NCI-H146 treated with DMSO at 0.1 percent for 48 hours (cell line): ENCODE data around the gene TENM4.

Experiments
- DNase-seq: peaks from one replicate; lab custom pipeline; 2025; ENCODE audit not compliant: unreplicated experiment; lab: John Stamatoyannopoulos, UW

The TENM4 gene

GRCh38 chr11:79066456-79067351, 374.1 kb downstream of the TENM4 start:
- no peak for DNase-seq

- peak; percentile 13 for DNase-seq
Observed at GRCh38 chr11:79062814-79063762, 377.7 kb downstream of the TENM4 start.

DNA sequence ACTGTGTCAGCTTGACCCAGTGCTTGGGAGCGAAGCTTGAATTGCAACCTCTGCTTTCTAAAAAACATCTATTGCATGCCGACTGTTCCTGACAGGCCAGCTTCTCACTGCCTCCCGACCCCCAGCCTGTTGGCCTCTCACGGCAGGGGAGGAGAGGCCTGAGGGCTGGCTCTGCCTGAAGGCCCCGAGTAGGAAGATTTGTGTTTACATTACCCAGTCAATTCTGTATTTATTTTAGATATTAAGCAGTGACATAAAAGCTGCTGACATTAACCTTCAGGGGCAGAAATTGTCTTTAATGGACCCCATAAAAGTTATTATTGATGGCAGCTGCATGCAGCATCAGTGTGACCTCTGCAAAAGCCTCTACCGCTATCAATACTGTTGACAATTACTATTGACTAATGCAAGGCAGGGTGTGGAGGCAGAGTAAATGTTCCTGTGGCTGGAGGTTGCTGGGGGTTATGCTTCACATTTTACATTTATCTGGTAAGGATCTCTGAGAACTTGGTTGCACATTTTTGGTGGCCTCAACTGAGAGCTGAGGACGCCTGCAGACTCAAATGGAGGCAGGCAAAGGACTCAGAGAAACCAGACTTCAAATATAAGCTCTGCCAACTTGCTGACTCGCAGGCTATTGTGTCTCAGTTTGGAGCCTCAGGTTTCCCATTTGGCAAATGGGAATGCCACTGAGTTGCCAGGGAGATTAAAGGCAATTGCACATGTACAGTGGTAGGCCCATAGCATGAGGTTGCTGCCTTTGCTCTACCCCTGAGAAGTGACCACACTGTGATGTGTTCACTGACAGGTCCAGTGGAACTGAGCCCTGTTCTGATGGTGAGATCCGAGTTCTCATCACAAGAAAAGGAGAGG, 380.5 kb downstream of the TENM4 start:
- DNase-seq, result peak; percentile 93

DNA sequence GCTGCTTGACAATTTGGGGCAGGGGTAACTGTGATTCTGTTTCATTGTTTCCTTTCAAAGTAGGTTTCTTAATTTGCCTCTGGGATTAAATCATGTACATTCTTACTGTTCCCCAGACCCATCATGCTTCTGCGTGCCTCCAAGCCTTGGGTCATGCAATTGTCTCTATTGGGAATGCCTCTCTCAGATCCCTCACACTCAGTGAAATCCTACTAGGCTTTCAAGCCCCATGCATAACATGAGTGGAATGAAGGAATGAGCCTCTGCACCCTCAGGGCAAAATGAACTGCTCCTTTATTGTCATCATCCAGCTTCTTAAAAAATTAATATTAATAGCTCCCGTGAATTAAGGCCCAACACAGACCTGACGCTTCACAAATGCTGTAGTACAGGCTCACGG, 381.7 kb downstream of the TENM4 start:
- no peak for DNase-seq

GRCh38 chr11:79055856-79056631, 384.8 kb downstream of the TENM4 start:
- no peak for DNase-seq

GRCh38 chr11:79054636-79055035, 386.2 kb downstream of the TENM4 start:
- no peak for DNase-seq

- DNase-seq, result no peak
Observed at GRCh38 chr11:79052544-79052943, 388.3 kb downstream of the TENM4 start.

GRCh38 chr11:79050786-79051185, 390.0 kb downstream of the TENM4 start:
- no peak for DNase-seq

GRCh38 chr11:79049741-79050179, 391.1 kb downstream of the TENM4 start:
- no peak for DNase-seq

DNA sequence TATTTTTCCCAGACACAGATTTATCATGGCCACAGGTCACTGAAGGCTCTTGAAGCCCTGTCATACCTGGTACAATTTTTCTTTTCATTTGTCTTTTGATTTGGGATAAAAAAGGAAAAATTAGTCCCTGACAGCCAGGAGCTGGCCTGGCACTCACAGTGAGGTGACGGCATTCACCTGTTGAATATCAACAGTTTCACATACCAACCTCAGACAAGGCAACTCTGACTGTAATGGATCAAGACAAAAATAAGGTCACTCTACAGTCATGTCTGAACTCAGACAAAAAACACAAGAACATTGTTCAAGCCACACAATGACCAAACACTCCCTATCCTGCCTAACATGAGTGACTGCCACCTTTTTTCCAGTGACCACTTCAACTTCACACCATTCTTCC, 392.9 kb downstream of the TENM4 start:
- no peak for DNase-seq

GRCh38 chr11:79047321-79047720, 393.5 kb downstream of the TENM4 start:
- no peak for DNase-seq

GRCh38 chr11:79046366-79046765, 394.5 kb downstream of the TENM4 start:
- no peak for DNase-seq

DNA sequence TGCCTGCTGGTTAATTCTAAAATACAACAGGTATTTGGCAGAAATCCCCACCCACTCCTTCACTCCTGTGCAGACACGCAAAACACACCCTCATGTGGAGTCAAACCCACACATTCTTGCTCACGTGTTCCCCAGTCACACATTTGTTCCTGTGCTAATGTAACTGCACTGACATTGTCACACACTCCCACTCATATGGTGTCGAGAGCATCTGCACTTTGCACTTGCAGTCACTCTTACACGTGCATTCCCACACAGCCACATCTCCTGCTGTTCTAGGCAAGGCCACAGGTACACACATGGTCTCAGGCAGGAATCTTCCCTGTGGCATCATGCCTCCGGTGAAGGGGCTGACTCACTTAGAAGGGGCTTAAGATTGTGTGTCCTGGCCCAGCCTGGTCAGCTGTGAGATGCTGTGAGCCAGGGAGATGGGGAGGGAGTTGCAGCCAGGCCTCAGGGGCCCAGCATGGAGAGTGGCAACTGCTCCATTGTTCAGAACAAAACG, 395.0 kb downstream of the TENM4 start:
- no peak for DNase-seq

- DNase-seq, result no peak
Observed at GRCh38 chr11:79045018-79045799, 395.6 kb downstream of the TENM4 start.

DNA sequence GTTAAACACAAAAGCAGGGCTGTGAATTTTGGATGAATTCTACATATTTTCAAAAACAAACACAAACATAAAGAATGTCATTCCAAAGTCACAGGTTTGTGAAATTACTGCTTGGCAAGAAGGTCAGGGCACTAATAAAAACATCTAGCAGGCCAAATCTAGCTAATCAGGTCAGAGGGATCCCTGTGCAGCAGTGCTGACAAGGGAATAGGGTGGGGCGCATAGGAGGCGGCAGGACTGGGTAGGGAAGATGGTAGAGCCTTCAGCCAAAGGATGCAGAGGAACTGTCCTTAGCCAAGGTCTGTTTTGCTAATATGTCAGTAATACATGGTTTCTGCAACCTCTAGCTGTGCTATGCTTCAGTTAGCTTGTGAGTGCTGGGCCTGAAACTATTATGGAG, 396.6 kb downstream of the TENM4 start:
- no peak for DNase-seq

GRCh38 chr11:79043726-79044125, 397.1 kb downstream of the TENM4 start:
- DNase-seq, result no peak

GRCh38 chr11:79042824-79043223, 398.0 kb downstream of the TENM4 start:
- no peak for DNase-seq

- no peak for DNase-seq
Observed at GRCh38 chr11:79040348-79040747, 400.5 kb downstream of the TENM4 start.

DNA sequence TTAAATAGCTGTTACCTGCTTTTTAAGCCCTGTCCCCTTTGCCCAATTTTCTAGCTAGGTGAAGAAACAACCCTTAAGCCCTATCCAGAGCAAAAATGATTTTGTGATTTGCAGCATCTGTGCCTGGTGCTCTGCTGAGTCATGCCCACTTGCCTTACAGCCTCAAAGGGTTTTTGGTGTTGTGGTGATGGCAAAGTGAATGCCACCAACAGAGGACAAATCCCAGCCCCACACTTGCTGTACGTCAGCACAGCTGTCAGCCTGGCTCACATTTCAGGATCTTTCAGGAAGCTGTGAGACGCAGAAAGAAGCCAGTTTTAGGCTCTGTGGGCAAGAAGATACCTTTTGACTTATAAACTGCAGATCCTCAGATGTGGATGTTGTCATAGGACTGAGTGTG, 401.7 kb downstream of the TENM4 start:
- no peak for DNase-seq
